HUDEP-2 (cell line): ENCODE data around the gene MPIG6B.

Experiments
- DNase-seq, 76 experiments: peaks; one replicate each; lab custom pipeline; 2025; ENCODE audit not compliant: unreplicated experiment in 76 of 76; lab: John Stamatoyannopoulos, UW

MPIG6B gene

GRCh38 chr6:31764198-31764597 lies 41.0 kb downstream of the MPIG6B start:
- DNase-seq = no peak

GRCh38 chr6:31765559-31765909 lies 42.4 kb downstream of the MPIG6B start:
- no peak for DNase-seq

- no peak for DNase-seq
Observed at GRCh38 chr6:31765910-31766794, 43.0 kb downstream of the MPIG6B start.

- DNase-seq = no peak
Observed at GRCh38 chr6:31767096-31767645, 44.0 kb downstream of the MPIG6B start.

- no peak for DNase-seq
Observed at GRCh38 chr6:31768363-31769257, 45.4 kb downstream of the MPIG6B start.

DNA sequence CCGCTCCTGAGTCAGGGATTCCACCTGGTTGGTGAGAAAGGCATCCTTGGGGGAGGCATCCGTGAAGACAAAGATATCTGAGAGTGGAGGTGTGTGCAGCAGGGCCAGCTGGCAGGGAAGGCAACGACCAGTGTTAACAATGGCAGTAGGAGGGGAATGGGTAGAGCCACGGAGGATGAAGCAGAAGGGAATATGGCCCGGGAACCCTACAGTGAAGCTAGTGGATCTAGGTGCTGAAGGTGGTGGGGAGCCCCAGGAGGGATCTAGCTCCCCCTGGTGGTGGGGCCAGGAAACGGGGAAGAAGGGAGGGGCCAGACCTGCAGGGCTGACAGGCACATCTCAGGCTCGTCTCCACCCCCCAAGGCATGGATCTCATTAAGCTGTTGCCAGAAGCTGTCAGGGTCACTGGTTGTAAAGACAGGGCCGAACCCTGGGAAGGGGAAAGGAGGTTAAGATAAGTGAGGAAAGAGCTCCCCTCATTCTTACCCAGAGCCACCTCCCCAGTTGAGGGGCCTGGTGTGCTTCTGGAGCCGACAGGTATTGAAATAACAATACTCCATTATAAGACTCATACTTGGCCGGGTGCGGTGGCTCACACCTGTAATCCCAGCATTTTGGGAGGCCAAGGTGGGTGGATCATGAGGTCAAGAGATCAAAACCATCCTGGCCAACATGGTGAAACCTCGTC lies 46.7 kb downstream of the MPIG6B start:
- peak in 73 of 76 experiments; percentile 20 to 95 (median 85) for DNase-seq

- no peak for DNase-seq
Observed at GRCh38 chr6:31770860-31771259, 47.7 kb downstream of the MPIG6B start.

DNA sequence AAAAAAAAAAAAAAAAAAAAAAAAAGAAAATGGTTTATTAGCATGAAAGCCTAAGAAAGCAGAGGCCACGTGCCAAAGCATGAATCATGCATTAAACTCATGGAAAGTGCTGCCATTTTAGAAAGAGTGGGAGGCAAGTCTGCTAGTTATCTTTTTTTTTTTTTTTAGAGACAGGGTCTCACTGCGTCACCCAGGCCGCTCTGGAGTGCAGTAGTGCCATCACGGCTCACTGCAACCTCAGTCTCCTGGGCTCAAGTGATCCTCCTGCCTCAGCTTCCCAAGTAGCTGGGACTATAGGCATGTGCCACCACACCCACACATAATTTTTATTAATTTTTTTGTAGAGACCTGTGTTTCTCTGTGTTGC lies 48.8 kb downstream of the MPIG6B start:
- peak in 11 of 76 experiments; percentile 12 to 41 (median 23) for DNase-seq

GRCh38 chr6:31775184-31775583 lies 52.0 kb downstream of the MPIG6B start:
- peak in 14 of 76 experiments; percentile 8 to 46 (median 26) for DNase-seq

- DNase-seq = no peak
Observed at GRCh38 chr6:31775633-31776484, 52.7 kb downstream of the MPIG6B start.
